Fibroblast of pulmonary artery (primary cell): Measurements from ENCODE around the gene FAM20B.
"Not testable (repeated sequence)": the region's sequence is repeated elsewhere in the genome, so short reads cannot be mapped to it uniquely, and the experiment has no call there.

ENCODE experiments used
- DNase-seq: peaks from one replicate; pipeline ENCODE4 v3.0.0-alpha.2; 2010; ENCODE audit warnings: low read depth
- H3K4me3 ChIP-seq: replicated peaks from 2 replicates; pipeline ENCODE4 v1.5.1; 2011; ENCODE audit warnings: low read depth, mild to moderate bottlenecking, control low read depth, low read length, moderate library complexity
- TF ChIP-seq, protein P1 (sequence below): IDR thresholded peaks from 2 replicates; pipeline ENCODE4 v1.5.1; 2011; ENCODE audit warnings: mild to moderate bottlenecking, control low read depth, low read length, inconsistent platforms; ENCODE audit errors: missing control alignments

The FAM20B gene

DNA sequence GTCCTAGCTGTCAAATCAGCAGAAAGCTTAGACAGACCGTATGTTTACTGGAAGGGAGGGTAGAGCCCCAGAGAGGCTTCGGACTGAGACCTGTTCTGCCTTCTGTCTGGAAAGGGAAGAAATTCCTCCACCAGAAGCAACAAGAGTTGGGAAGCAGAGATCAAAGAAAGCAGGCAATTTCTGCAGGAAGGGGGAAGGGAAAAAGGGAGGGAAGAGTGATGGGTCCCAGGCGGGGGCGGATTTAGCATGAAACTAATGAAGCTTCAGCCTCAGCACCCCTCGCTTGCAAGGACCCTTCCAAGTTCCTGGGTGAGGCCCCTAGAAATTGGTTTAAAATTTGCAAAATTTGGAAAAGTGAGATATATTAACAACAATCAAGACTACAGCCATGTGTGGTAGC is 26.6 kb upstream of the FAM20B start:
- H3K4me3 ChIP-seq: no peak overlapping the region
- no peak for DNase-seq
- TF ChIP-seq, protein P1, sequence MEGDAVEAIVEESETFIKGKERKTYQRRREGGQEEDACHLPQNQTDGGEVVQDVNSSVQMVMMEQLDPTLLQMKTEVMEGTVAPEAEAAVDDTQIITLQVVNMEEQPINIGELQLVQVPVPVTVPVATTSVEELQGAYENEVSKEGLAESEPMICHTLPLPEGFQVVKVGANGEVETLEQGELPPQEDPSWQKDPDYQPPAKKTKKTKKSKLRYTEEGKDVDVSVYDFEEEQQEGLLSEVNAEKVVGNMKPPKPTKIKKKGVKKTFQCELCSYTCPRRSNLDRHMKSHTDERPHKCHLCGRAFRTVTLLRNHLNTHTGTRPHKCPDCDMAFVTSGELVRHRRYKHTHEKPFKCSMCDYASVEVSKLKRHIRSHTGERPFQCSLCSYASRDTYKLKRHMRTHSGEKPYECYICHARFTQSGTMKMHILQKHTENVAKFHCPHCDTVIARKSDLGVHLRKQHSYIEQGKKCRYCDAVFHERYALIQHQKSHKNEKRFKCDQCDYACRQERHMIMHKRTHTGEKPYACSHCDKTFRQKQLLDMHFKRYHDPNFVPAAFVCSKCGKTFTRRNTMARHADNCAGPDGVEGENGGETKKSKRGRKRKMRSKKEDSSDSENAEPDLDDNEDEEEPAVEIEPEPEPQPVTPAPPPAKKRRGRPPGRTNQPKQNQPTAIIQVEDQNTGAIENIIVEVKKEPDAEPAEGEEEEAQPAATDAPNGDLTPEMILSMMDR: no peak

DNA sequence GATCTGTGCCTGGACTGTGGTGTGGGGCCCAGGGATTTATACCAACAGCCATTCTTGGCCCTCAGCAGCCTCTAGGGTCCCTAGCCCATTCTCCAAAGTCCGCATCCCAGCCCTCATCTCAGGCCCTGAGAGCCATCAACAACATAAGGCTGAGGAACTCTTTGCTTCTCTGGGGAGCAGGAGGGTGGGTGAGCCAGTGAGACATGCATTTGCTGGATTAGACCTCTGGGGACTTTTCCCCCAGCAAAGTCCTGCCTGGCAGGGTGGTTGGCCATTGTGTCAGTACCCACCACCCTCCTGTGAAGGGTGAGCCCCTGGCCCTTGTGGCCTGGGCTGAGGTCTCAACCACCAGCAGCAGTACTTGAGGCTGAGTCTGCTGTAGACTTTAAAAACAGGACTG is 24.2 kb upstream of the FAM20B start:
- DNase-seq: no peak
- H3K4me3 ChIP-seq: no peak overlapping the region
- TF ChIP-seq, protein P1: no peak

DNA sequence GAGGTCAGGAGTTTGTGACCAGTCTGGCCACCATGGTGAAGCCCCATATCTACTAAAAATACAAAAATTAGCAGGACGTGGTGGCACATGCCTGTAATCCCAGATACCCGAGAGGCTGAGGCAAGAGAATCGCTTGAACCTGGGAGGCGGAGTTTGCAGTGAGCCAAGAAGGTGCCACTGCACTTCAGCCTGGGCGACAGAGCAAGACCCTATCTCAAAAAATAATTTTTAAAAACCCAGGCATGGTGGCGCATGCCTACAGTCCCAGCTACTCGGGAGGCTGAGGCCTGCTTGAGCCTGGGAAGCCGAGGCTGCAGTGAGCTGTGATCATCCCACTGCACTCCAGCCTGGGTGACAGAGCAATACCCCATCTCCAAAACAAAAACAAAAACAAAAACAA is 23.6 kb upstream of the FAM20B start:
- H3K4me3 ChIP-seq, DNase-seq: not testable (repeated sequence)

DNA sequence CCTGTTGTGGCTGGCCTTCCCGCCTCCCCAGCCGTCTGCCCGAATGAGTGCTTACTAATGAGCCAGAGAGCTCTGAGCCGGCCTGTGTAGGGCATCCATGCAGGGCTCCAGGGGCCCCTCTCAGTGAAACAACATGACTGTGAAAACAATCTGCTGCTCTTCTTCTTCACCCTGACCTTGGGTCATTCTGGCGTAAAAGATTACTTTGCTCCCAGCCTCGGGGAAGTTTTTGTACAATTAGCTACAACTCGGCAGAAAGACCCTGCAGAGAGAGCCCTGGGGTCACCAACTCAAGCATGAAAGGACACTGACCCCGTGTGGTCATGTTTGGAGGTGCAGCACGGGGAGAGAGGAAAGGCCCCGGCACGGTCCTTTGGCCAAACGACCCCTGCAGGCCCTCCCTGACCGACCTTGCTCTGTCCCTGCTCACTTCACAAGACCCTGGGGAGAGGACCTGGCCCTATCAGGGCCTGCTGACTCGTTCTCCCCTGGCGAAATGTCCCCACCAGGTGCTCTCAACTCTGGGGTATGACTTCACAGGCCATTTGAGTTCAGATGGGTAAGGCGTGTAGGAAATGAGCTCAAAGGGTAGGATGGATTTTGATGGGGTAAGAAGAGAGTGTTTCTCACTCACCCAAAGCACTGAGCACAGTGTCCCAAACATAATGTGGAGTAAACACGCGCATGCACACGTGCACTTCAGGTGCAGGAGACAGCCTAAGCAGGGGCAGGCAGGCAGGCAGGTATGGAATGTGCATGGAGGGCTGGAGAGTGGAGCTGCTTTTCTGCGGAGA is 22.9 kb upstream of the FAM20B start:
- DNase-seq: peak; percentile 66
- TF ChIP-seq, protein P1: peak; percentile 97
- H3K4me3 ChIP-seq: no peak overlapping the region

DNA sequence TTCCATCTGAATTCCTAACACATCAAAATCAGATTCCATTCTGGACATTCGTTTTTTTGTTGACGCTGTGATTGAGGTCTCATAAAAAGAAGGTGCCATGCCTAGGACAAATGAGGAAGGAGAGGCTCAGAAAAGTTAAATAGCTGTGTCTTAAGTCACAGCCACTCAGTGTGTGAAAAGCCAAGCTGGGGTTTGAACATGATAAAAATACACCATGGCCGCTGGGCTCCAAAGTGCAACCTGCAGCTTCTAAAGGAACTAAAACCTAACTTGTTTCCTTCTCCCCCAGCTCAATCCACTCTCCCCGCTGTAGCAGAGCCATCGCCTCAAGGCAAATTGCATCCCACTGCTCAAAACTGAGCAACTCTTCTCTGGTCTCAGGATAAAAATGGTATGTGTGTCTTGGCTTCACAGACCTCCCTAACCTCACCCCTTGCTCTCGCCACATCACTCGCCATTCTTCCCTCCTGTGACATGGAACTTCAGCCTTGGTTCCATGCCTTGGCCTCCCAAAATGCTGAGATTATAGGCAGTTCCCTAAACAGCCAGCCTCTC is 22.1 kb upstream of the FAM20B start:
- H3K4me3 ChIP-seq: no peak overlapping the region
- DNase-seq: no peak
- TF ChIP-seq, protein P1: no peak

DNA sequence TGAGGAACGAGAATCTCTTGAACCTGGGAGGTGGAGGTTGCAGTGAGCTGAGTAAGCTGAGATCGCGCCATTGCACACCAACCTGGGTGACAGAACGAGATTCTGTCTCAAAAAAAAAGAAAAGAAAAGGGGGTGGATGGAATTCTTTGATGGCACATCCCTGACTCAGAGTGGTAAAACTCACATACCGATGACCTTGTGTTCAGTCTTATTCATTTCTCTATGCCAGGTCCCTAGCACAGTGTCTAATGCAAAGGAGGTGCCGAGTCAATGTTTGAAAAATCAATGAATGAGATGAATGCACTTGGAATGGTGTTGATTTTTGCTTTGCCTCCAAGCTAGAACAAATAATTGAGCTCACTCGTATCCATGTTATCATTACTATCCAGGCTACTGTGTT is 18.5 kb upstream of the FAM20B start:
- no peak overlapping the region for H3K4me3 ChIP-seq
- TF ChIP-seq, protein P1: no peak
- no peak for DNase-seq

DNA sequence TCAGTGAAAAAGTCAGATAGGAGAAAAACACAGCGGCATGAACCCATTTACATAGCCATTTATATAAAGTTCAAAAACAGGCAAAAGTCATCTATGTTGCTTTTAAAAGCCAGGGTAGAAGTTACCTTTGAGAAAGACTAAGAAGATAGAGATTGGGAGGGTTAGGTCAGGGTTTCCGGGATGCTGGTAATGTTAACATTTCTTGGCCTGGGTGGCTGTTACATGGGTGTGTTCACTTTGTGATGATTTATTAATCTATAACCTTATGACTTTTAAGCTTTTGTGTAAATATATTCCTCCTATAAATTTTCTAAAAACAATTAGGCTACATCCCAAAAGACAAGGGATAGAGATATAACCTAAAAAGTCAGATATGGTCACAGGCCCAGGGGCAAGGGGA is 15.0 kb upstream of the FAM20B start:
- DNase-seq: no peak
- TF ChIP-seq, protein P1: no peak
- H3K4me3 ChIP-seq: no peak overlapping the region
